GM12878 (cell line): ENCODE data around the gene MEP1A.

Source experiments
- BCL3 ChIP-seq: IDR thresholded peaks from 2 replicates; pipeline ENCODE4 v1.6.1; 2011; ENCODE audit warnings: borderline replicate concordance, low read depth, mild to moderate bottlenecking, moderate library complexity, low read length; ENCODE audit not compliant: insufficient read depth, poor library complexity, severe bottlenecking
- CBX3 ChIP-seq: fragments of 200-600 bp; sonication (generic); IDR thresholded peaks from 2 replicates; pipeline ENCODE4 v1.6.1; 2016; ENCODE audit warnings: low read depth, borderline replicate concordance
- CEBPB ChIP-seq, 2 experiments: fragments of 150-350 bp in 1 of 2; IDR thresholded peaks; 2 replicates each; pipeline ENCODE4 v1.6.1; 2012 to 2014; ENCODE audit warnings: low read depth in 2 of 2, low read length in 2 of 2, borderline replicate concordance in 1 of 2, inconsistent platforms in 1 of 2
- MTA2 ChIP-seq: fragments of 450-650 bp; IDR thresholded peaks from 2 replicates; pipeline ENCODE4 v1.6.1; 2016; ENCODE audit warnings: low read depth, mild to moderate bottlenecking, moderate library complexity
- MTA3 ChIP-seq: IDR thresholded peaks from 2 replicates; pipeline ENCODE4 v1.6.1; 2012; ENCODE audit warnings: low read length, inconsistent platforms, borderline replicate concordance
- POLR2AphosphoS5 ChIP-seq: IDR thresholded peaks from 2 replicates; pipeline ENCODE4 v1.6.1; 2011; ENCODE audit warnings: mild to moderate bottlenecking, low read length, inconsistent platforms
- SREBF1 ChIP-seq: IDR thresholded peaks from 2 replicates; pipeline ENCODE4 v1.6.1; 2012; ENCODE audit warnings: mild to moderate bottlenecking, low read length
- STAT1 ChIP-seq: fragments of 450-650 bp; conservative IDR thresholded peaks from 2 replicates; pipeline ENCODE4 v1.6.1; 2014; ENCODE audit warnings: antibody characterized with exemption, mild to moderate bottlenecking
- STAT3 ChIP-seq: IDR thresholded peaks from 2 replicates; pipeline ENCODE4 v1.6.1; 2011; ENCODE audit warnings: low read depth, low read length, improper control_type of control experiment
- SUZ12 ChIP-seq: fragments of 200-600 bp; sonication (generic); IDR thresholded peaks from one replicate; pipeline ENCODE4 v1.6.1; 2018; ENCODE audit warnings: antibody characterized with exemption, mild to moderate bottlenecking; ENCODE audit not compliant: unreplicated experiment
- TAF1 ChIP-seq: IDR thresholded peaks from 2 replicates; pipeline ENCODE4 v1.6.1; 2011; ENCODE audit warnings: mild to moderate bottlenecking, low read depth, low read length, borderline replicate concordance
- TF ChIP-seq, protein P1 (sequence below), 3 experiments: IDR thresholded peaks in 2 of 3; conservative IDR thresholded peaks in 1 of 3; 2 replicates each; pipeline ENCODE4 v1.5.1; 2011; ENCODE audit warnings: low read depth in 3 of 3, low read length in 3 of 3, mild to moderate bottlenecking in 3 of 3, control low read depth in 2 of 3, moderate library complexity in 2 of 3, inconsistent platforms in 1 of 3, mixed read lengths in 1 of 3; ENCODE audit not compliant: control insufficient read depth in 2 of 3, insufficient read depth in 1 of 3; ENCODE audit errors: extremely low read depth in 1 of 3
- TF ChIP-seq, protein P2 (sequence below): fragments of 450-650 bp; IDR thresholded peaks from 2 replicates; pipeline ENCODE4 v1.6.1; 2014; ENCODE audit warnings: mild to moderate bottlenecking
- TF ChIP-seq, protein P3 (sequence below): IDR thresholded peaks from 2 replicates; pipeline ENCODE4 v1.6.1; 2011; ENCODE audit warnings: low read depth, low read length, improper control_type of control experiment, borderline replicate concordance

DNA sequence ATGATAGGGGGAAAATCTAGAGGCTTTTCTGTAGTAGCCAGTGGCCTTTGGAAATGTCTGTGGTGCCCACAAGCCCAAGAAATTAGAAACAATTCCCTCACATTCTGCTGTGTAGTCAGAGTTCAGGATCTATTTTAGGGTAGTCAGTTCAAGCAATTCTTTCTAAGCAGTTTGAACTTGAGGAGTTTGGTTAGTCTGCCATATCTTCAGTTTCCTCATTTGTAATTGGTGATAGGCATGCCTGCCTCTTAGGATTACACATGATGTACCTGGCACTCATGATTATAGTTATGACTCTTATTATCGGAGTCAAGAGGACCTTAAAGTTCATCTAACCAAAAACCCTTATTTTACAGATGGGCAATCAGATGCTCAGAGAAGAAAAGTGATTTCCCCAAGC is 21.2 kb upstream of the MEP1A start:
- TF ChIP-seq BCL3 = no peak
- TF ChIP-seq, protein P1, sequence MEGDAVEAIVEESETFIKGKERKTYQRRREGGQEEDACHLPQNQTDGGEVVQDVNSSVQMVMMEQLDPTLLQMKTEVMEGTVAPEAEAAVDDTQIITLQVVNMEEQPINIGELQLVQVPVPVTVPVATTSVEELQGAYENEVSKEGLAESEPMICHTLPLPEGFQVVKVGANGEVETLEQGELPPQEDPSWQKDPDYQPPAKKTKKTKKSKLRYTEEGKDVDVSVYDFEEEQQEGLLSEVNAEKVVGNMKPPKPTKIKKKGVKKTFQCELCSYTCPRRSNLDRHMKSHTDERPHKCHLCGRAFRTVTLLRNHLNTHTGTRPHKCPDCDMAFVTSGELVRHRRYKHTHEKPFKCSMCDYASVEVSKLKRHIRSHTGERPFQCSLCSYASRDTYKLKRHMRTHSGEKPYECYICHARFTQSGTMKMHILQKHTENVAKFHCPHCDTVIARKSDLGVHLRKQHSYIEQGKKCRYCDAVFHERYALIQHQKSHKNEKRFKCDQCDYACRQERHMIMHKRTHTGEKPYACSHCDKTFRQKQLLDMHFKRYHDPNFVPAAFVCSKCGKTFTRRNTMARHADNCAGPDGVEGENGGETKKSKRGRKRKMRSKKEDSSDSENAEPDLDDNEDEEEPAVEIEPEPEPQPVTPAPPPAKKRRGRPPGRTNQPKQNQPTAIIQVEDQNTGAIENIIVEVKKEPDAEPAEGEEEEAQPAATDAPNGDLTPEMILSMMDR (IDR thresholded peaks at IDR 0.05 in 2 of 3, conservative IDR thresholded peaks at IDR 0.05 in 1 of 3; ENCODE audit: control insufficient read depth in 2 of 3, extremely low read depth in 1 of 3, insufficient read depth in 1 of 3, low read depth in 3 of 3, low read length in 3 of 3) = no peak
- TF ChIP-seq MTA3 = no peak
- TF ChIP-seq, protein P2, sequence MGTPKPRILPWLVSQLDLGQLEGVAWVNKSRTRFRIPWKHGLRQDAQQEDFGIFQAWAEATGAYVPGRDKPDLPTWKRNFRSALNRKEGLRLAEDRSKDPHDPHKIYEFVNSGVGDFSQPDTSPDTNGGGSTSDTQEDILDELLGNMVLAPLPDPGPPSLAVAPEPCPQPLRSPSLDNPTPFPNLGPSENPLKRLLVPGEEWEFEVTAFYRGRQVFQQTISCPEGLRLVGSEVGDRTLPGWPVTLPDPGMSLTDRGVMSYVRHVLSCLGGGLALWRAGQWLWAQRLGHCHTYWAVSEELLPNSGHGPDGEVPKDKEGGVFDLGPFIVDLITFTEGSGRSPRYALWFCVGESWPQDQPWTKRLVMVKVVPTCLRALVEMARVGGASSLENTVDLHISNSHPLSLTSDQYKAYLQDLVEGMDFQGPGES = no peak
- TF ChIP-seq CEBPB (IDR thresholded peaks at IDR 0.05; ENCODE audit: borderline replicate concordance in 1 of 2, low read depth in 2 of 2, low read length in 2 of 2) = no peak
- no peak for TF ChIP-seq SUZ12
- TF ChIP-seq MTA2 = no peak
- TF ChIP-seq STAT1 = no peak
- no peak for TF ChIP-seq POLR2AphosphoS5
- TF ChIP-seq CBX3 = no peak
- TF ChIP-seq STAT3 = no peak
- TF ChIP-seq, protein P3, sequence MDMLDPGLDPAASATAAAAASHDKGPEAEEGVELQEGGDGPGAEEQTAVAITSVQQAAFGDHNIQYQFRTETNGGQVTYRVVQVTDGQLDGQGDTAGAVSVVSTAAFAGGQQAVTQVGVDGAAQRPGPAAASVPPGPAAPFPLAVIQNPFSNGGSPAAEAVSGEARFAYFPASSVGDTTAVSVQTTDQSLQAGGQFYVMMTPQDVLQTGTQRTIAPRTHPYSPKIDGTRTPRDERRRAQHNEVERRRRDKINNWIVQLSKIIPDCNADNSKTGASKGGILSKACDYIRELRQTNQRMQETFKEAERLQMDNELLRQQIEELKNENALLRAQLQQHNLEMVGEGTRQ = no peak
- no peak for TF ChIP-seq SREBF1
- no peak for TF ChIP-seq TAF1
